Measurements from ENCODE around the gene MACROD2.

Gene MACROD2

DNA sequence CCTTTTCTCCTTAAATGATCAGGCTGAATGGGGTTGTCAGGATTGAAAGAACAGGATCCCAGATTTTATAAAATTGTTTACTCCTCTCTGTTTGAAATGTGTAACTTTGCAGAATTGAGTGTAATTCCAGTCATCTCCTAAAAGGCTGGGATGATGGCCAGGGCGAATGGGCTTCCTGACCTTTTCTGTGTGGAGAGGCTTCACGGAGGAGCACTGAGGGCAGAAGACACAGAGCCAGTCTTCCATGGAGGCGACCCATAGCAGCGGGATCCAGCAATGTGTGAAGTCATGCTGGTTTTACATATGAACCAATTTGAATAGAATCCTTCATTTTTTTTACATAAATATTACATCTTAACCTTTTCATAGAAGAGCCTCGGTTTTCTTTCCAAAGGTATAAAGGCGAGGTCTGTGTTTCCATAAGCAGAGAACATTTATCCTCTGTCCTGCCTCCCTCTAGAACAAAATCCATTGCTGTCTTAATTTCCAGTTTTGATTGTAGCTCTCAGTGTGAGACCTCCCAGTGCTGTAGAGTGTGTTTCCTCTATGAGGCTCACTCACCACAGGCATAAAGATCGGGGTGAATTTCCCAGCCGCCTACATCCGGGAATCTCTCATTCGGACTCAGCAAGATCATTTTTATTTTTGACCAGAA is 711.8 kb downstream of the MACROD2 start:
- DNase-seq (ENCODE audit: low read depth, low spot score), result no peak

GRCh38 chr20:14707865-14708596 is 712.7 kb downstream of the MACROD2 start:
- no peak for DNase-seq (ENCODE audit: low read depth, low spot score)

DNA sequence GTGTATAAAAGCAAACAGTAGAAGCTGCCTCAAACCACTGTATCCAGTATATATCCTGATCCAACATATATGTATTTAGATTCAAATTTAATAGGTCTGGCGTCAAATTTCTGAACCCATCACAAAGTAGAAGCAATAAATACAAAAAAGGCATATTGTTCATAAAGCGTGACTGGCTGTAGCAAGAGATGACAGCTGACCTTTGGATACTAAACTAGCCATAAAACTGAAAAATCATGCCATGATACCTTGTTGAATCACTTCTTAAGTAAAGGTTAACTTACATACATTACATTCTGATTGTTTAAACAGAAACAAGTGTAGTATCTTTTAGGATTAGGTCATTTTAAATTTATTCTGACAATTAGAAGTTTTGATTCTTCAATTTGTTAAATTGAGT is 714.1 kb downstream of the MACROD2 start:
- no peak for DNase-seq (ENCODE audit: low read depth, low spot score)

GRCh38 chr20:14710951-14711350 is 715.6 kb downstream of the MACROD2 start:
- no peak for DNase-seq (ENCODE audit: low read depth, low spot score)

DNA sequence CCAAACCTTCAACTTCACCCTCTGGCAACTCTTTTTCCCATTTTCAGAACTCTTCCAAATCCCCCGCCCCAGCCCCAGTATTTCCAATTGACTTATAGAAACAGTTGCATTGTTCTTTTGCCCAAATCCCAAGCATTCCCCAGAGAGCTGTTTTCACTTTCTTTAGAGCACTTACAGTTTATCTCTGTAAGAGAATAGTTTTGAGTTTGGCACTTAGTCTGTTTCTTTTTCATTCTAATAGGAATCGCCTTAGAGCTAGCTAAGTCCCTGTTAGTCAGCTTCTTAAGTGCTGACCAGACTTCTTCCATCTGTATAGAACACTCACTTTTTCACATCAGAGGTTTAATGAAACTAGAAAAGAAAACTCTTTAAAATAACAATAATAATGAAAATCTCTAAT is 716.3 kb downstream of the MACROD2 start:
- DNase-seq (ENCODE audit: low read depth, low spot score), result no peak

DNA sequence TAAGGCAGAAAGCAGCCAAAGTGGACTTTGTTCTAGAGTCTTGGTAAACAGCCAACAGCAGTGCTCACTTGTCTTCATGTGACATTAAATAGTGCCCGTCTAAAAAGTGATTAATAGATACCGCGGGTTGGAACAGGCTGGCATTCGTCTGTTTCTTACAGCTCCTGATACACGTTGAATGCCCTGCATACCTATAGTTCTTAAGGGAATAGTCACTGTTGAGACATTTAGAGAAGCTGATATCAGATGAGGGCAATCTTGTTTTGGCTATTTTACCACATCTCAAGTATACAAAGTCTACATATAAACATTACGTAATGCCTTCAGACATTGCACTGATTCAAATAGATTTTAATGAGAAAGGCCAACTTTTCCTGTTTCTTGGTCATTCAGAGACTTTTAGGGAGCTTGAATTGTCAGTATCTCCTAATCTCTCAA is 717.0 kb downstream of the MACROD2 start:
- DNase-seq (ENCODE audit: low read depth, low spot score), result no peak

- DNase-seq (ENCODE audit: low read depth, low spot score), result no peak
These were observed 720.1 kb downstream of the MACROD2 start for GRCh38 chr20:14715400-14715799.

GRCh38 chr20:14716351-14716801 is 721.1 kb downstream of the MACROD2 start:
- DNase-seq (ENCODE audit: low read depth, low spot score), result no peak

DNA sequence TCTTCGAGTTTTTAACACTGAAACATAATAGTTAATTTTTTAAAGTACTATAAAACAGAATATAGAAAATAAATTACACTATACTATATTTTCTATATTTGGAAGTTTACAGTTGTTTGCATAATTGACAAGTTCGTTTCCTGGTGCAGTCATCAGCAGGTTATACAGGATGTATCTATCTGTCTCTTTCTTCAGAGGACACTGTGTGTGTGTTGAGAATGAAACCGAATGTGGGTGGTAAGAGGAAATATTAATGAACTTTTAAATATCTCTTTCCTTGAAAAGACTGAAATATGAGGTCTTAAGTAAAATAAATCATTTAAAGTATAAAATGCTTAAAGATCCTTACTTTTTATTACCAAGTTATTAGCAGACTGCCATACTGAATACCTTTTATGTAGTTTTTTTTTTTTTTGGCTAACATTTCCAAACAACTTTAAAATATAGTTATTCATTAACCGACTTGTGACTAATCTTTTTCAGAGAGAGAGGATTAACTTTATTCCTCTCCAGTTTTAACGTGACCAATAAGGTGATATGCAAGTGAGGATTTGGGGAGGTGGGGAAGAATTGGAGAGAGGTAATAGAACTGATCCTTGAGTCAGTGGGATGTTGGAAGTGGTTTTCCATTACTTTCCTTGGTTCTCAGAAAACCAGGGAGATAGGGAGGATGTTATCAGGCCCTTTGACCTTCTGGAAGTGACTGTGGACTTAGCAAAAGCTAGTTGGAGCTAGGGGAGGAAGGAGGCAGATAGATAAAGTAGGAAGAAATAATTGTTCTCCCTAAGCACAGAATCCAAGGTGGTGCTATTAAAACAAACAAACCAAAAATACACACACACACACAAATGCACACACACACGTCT is 722.1 kb downstream of the MACROD2 start:
- no peak for DNase-seq (ENCODE audit: low read depth, low spot score)

- no peak for DNase-seq (ENCODE audit: low read depth, low spot score)
These were observed 724.9 kb downstream of the MACROD2 start for GRCh38 chr20:14720251-14720650.

DNA sequence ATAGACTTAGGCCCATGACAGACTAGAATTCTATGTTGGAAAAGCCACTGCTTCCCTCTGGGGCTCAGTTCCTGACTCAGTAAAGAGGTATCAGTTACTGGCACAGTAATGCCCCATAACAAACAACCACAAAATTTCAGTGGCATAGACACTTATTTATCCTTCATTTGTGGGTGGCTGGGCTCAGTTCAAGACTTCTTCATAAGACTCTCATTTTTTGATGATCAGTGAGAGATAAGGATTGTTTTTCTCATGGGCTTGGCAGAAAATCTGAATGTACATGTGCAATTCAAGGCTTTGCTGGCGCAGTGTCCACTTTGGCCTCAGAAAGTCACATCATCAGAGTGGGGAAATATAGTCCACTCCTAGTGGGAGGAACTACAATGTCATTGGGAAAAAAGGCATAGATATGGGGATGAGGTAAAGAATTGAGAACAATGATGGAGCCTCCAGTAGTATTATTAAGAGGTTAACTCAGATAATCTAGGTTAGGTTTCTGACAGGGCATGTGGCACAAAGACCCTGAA is 726.7 kb downstream of the MACROD2 start:
- no peak for DNase-seq (ENCODE audit: low read depth, low spot score)

GRCh38 chr20:14723614-14724013 is 728.3 kb downstream of the MACROD2 start:
- no peak for DNase-seq (ENCODE audit: low read depth, low spot score)

DNA sequence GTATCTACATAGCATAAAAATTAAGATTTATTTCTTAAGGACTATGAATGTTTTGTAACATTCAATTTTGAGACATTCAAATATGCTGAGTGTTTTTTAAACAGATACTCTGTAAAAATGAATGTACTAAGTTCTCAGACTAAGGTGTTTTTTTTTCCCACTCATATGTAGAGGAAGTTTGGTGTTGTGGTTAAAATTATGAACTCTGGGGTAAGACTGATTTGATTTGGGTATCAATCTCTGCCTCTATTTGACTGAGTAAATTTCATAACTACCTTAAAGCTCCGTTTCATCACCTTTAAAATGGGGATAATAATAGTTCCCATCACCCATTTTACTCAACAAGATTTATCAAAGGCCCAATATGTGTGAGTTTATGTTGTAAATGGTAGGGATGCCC is 728.7 kb downstream of the MACROD2 start:
- no peak for DNase-seq (ENCODE audit: low read depth, low spot score)

GRCh38 chr20:14724468-14724867 is 729.2 kb downstream of the MACROD2 start:
- DNase-seq (ENCODE audit: low read depth, low spot score), result no peak

DNA sequence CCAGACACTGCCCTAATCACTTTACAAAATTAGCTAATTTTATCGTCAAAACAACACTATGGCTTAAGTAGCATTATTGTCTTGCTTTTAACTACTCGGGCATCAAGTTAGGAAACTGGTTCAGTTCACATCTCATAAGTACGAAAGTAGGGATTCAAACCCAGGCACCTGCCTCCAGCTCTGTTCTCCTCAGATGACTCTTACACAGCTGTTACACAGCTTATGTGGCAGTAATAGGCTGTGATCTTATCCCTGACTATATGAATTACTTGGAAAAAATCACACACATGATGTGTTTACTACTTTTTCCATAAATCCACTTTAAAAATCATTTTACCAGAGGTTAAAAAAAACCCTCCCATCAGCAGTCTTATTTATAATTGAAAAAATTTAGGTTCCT is 731.3 kb downstream of the MACROD2 start:
- no peak for DNase-seq (ENCODE audit: low read depth, low spot score)

DNA sequence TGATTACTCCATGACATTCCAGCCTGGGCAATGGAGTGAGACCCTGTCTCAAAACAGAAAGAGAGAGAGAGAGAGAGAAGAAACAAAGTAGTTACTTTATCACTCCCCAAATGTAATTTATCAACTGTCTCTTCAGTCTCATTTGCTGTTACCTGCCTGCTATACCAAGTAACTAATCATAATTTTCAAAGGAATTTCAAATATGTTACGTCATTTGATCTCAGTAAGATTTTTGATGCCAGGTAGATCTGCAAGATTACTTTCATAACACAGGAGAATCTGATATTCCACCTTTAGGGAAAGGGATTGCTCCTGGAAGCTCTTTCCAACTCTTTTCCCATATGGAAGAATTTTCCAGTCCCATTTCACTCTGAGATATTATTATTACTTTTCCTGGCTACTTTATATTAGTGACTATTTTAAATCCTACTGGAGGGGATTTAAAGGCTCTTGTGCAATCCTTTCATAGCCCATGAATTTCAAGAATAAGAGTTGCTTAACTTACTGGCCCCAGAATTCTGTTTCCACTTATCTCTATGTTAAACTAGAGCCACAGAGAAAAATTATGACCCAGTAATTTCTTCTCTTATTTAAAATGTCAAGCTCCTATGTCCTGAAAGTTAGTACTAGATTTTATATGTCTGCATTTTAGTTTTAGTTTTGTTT is 732.3 kb downstream of the MACROD2 start:
- DNase-seq (ENCODE audit: low read depth, low spot score), result no peak

DNA sequence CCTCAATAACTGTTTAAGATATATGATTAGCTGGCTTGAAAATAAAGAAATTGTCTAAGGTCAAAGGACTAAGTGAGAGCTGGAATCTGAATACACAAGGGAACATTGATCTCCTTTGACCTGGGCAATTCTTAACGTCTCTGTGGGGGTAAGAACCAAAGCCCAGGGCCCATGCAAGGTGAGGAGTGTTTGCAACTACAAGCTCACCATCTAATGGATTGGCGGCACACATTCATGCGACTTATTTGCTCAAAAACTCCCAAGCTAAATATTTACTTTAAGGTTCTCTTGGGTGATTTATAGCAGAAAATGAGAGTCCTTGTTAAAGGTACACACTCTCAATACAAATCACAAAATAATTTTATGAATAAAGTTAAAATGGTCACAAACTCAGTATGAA is 734.1 kb downstream of the MACROD2 start:
- no peak for DNase-seq (ENCODE audit: low read depth, low spot score)

DNA sequence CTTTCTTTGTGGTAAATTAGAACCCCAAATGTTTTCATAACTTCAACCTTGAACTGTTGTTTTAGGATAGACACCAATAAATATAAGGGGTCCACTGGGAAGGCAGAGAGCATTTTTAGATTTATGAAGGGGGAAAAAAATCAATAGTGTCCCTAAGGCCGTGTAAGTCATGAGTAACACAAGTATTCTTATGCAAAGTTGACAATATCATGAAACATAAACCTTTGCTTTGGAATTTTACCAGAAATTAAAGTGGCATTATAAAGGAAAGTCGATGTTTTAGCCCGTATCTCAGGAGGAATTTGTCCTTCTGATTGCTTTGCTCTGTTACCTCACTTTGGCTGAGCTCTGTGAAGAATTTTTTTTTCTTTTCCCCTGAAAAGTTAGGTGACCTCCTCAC is 737.0 kb downstream of the MACROD2 start:
- DNase-seq (ENCODE audit: low read depth, low spot score), result no peak

GRCh38 chr20:14732996-14733395 is 737.7 kb downstream of the MACROD2 start:
- no peak for DNase-seq (ENCODE audit: low read depth, low spot score)

DNA sequence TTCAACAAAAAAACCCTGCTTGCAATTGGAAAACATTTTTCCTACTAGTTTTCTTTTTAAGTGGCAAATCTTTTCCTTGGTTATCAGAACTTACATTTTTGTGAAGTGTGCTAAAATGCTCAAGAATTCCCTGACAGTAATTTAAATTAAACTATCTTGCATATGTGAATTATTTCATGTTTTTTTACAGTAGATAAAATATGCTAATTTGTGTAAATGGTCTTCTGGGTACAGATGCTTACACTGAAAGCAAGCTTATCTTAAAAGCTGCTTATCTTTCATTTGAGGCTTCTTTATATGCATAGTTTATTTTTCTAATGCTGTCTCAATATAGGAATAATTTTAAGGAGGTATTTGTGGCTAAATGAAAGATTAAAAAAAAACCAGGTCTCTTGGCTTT is 745.1 kb downstream of the MACROD2 start:
- no peak for DNase-seq (ENCODE audit: low read depth, low spot score)

- no peak for DNase-seq (ENCODE audit: low read depth, low spot score)
These were observed 746.3 kb downstream of the MACROD2 start for GRCh38 chr20:14741616-14742015.

GRCh38 chr20:14744723-14745122 is 749.4 kb downstream of the MACROD2 start:
- DNase-seq (ENCODE audit: low read depth, low spot score), result no peak
